GM19023 (cell line): ENCODE measurements around the gene UMOD.
"Not testable (repeated sequence)": the region's sequence is repeated elsewhere in the genome, so short reads cannot be mapped to it uniquely, and the experiment has no call there.

Experiments used
- ATAC-seq: cut with Tn5 transposase; IDR thresholded peaks from one replicate; pipeline ENCODE4 v1.9.1; 2021; ENCODE audit warnings: mild to moderate bottlenecking, moderate library complexity; ENCODE audit not compliant: unreplicated experiment

Gene UMOD

DNA sequence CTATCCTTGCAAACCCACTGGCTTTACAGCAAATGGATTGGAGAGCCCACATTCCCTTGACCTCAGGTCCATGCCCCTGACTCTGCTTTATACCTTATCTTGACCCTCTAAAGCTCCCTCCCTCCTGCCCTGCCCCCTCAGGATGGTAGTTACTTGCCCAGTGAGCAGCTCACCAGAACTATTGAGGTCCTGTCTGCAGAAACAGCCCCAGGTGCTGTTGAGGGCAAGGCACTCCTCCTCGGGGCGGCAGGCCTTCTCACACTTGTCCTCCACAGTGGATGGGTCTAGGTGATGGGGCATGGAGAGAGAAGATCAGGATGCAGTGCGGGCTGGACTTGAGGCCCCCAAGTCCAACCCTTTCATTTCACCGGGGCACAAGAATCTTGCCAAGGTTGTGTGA, 29.8 kb downstream of the UMOD start:
- ATAC-seq: no peak

DNA sequence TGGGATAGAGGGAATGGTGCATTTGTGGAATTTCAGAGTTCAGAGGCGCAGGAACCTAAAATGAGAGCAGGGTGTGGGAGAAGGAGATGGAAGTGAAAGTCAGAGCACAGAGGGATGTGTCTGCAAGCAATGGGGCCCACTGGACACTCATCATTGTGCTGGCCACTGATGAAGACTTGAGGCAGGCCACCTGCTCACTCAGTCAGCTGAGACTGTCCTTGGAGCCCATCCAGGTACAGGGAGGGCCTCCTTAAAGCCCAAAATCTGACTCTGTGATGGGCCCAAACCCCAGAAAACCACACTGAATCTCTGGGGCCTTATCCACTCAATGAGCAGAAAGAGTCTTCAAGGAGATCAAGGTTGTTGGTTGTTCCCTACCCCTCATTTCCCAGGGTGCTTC, 30.8 kb downstream of the UMOD start:
- ATAC-seq: no peak

DNA sequence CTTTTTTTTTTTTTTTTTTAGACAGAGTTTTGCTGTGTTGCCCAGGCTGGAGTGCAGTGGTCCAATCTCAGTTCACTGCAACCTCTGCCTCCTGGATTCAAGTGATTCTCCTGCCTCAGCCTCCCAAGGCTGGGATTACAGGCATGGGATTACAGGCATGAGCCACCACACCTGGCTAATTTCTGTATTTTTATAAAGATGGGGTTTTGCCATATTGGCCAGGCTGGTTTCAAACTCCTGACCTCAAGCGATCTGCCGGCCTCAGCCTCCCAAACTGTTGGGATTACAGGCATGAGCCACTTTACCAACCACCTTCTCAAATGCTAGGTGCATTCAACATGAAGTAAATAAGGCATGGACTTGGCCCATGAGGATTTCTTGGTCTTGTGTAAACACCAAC, 31.5 kb downstream of the UMOD start:
- not testable (repeated sequence) for ATAC-seq

DNA sequence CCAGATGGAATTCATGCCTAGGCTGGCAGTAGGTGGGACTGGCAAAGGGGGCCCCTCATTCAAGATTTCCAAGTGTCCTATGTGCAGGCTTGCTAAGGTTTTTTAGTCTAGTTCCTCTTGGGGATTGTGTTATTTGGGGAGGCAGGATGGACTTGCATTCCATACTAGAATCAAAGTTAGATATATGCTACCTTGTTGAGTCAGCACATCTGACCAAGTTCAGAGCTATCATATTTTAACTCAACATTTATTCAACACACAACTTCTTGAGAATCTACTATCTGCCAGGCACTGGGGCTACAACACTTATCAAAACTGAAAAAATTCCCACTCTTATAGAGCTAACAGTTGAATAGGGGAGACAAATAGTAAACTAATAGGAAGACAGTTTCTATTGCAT, 31.9 kb downstream of the UMOD start:
- no peak for ATAC-seq

DNA sequence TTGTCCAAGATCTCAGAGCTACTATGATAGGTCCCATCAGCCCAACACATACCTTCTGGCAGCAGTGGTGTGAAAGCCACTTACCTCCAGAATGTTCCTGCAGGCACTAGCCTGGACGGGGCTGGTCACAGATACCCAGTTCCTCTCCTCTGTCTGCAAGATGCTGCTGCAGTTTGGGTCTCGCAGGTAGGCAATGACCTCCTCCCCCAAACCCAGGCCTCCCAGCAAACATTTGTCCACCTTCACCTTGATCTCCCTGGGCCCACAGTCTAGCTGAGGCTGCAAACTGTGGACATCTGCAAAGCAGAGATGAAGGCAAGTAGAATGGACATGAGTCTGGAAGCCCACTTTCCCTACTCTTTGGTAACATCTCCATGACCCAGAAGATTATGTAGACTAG, 32.3 kb downstream of the UMOD start:
- no peak for ATAC-seq

DNA sequence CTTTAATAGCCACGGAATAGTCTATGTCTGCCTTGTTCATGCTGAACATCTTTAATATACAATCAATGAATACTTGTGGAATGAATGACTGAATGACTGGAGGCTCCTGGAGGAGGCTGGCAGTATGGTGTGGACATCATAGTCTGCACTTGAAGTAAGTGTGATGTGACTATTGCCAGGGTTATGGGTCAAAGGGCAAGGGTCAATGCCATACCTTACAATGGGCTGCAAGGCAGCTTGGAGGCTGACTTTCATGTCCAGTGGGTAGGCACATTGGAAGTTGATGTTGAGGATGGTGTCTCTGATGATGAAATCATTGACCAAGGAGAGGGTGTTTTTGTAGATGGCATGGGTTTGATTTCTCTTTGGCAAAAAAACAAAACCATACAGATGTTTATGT, 33.1 kb downstream of the UMOD start:
- no peak for ATAC-seq

DNA sequence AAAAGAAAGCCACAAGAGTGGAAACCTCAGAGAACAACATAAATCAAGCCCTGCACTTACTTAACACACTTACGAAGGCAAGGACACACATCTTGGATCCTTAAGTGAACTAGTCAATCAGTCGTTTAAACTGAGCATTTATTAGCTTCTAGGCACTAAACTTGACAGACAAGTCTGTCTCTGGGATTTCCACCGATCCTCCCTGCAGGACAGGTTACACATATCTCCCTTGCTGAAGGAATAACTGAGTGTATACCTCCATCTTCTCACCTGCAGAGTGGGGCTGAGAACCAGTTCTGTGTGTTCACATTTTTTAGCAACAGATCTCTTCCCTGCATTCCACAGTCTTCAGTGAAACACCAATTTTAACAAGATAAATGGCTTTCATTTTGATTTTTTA, 34.1 kb downstream of the UMOD start:
- ATAC-seq: no peak

DNA sequence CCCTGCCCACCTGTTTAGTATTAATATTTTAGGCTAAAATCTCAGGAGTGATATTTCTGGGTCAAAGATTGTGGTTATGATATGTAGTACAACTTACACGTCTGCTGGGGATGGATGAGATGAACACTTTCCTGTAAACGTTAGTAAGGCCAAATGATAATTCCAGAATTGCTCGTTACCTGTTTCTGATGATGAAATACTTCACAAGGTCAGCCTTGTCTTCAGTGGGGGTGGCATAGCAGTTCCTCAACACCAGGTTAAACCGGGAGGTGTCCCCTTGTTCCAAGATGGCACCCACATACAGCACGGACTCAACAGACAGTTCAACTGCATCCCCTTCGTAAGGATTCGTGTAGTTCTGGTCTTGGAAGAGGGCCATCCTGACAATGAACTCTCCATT, 34.5 kb downstream of the UMOD start:
- ATAC-seq: no peak

DNA sequence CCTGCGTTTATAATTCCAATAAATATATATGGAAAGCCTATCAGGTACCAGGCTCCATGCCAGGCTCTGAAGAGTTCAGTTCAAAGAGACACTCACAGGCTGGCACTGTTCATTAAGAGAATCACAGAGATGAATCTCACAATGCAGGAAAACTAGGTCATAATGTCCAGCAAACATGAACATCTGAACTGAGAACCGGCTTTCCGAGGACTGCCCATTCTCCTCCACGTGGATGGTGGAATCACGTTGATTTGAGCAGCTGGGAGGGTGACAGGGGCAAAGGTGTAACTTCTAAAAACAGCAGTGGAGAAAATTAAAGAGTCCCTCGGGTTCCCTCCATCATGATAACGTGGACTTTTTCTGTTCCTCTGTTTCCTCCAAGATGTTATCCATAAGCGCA, 35.4 kb downstream of the UMOD start:
- ATAC-seq: no peak

DNA sequence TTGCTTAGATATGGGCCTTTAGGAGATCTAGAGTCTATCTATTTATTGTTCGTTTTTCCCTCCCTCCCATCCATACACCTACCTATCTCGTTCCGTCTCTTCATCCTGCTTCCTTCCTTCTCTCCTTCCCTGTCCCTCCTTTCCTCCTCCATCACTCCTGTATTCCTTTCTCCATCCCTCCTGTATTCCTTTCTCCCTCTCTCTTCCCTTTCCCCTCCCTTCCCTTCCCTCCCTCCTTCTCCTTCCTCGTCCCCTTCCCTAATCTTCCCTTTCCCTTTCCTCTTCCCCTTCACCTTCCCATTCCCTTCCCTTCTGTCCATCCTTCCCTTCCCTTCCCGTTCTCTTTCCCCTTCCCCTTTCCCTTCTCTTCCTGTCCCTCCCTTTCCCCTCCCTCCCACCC, 35.8 kb downstream of the UMOD start:
- no peak for ATAC-seq

DNA sequence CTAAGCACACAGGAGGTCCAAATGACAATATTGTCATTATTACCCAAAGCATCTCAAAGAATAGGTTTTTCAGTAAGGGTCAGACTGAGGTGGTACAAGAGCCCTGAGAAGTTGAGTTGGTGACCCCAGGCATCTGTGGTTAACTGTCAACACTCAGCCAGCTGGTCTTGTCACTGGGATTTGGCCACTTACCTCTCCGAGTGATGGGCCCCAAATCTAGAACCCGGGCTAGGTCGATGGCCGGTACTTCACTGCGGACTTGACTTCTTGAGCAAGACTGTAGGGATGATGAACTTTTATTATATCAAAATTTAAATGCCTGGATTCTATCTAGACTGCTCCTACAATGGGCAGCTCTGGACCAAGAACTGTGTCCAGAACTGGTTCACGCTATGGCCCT, 36.8 kb downstream of the UMOD start:
- ATAC-seq: no peak

DNA sequence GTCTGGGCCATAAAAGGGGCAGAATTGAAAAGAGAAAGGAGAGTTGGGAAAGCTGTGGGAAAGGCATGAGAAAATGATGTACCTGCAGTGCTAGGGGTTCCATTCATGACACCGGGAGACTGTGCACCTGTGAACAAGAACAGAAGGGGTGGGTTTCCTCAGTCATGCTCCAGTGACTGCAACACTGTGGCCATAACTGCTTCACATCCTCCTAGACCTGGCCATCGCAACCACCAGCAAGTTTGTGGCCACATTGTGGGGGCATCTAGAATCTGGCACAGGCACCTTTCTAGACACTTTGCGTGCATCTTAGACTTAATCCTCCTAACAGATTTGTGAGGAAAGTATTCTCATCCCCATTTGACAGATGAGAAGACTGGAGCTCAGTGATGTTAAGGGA, 37.9 kb downstream of the UMOD start:
- no peak for ATAC-seq

DNA sequence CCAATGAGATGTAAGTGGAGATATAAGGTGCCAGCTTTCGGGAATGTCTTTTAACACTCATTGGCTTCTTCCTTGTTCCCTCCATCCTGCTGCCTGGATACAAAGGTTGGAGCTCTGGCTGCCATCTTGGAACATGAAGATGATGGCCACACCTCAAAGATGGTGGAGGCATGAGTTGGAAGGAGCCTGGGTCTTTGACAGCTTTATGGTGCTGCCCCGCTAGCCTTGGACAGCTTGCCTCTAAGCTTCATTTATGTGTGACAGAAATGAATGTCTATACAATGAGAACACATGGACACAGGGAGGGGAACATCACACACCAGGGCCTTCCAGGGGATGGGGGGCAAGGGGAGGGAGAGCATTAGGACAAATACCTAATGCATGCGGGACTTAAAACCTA, 38.8 kb downstream of the UMOD start:
- ATAC-seq: no peak

DNA sequence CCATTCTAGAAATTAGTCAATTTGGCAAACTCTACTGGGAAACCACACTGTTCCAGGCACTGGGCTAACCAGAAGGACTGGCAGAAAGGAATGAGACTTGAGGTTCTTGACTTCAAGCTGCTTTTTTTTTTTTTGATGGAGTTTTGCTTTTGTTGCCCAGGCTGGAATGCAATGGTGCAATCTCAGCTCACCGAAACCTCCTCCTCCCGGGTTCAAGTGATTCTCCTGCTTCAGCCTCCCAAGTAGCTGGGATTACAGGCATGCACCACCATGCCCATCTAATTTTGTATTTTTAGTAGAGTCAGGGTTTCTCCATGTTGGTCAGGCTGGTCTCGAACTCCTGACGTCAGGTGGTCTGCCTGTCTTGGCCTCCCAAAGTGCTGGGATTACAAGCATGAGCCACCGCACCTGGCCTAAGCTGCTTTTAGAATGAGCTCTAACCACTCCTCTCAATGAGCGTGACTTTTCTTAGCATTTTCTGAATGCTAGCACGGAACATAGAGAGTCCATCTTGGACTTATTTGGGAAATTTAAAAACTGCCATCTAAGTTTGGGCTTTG, 39.9 kb downstream of the UMOD start:
- ATAC-seq: not testable (repeated sequence)

DNA sequence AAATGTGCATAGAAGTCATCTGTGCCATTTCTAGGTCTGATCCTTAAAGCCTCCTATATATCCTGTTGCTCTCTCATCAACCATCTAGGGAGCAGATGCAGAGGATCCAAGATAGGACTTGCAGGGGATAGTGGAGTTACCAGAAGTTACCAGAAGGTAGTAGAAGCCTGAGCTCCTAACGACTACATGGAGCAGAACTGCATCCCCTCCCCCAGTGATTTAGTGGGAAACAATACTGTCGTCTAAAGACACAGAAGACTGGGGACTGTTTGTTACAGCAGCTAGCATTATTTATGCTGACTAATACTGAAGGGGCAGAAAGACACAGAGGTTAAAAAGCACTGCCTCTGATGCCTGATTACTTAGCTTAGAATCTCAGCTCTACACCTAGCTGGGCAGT, 41.0 kb downstream of the UMOD start:
- no peak for ATAC-seq

DNA sequence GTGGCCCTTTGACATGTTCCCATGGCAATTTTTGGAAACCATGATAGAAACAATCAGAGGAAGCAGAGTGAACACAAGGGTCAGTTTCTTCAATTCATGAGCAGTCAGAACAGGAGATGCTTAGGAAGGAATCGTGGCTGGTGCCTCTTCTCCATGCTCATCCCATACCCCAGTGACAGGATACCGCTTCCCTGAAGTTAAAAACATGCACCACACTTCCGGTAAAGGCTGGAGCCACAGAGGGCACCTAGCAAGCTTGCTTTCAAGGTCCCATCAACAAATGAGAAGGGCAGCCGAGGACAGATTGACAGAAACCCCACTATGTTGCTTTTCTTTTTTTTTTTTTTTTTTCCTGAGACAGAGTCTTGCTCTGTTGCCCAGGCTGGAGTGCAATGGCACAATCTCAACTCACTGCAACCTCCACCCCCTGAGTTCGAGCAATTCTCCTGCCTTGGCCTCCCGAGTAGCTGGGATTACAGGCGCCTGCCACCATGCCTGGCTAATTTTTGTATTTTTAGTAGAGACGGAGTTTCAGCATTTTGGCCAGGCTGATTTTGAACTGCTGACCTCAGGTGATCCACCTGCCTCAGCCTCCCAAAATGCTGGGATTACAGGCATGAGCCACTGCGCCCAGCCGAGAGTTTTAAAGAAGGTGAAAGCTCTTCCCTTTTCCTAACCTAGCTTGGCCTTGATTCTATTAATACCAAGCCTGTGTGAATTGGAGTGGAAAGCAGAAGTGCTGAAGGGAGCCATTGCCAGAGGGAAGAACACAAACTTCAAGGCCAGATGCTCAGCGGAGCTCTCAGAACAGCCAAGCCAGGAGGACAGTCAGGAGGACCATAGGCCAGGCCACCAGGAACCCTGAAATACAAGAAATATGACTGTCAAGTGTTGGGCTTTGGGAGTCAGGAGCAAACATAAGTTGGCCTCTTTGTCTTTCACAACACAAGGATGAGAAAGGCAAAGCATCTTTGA, 41.8 kb downstream of the UMOD start:
- ATAC-seq: no peak

DNA sequence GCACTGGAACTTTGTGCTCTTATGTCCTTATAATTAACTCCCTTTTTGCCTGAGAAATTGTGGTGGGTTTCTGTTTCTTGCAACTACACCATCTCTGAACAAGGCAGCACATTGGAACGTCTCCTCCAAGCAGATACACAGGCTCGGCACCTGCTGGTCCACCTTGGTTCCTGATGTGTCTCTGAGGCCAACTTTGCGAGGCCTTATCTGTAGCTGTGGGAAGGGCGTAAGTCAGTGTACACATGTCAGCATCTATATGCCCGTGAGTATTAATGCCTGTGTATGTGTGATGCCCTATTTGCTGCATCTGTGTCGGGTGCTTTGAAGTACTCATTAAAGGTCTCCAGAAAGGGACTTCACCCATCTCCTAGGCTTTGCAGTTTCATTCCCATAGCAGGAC, 42.7 kb downstream of the UMOD start:
- no peak for ATAC-seq

DNA sequence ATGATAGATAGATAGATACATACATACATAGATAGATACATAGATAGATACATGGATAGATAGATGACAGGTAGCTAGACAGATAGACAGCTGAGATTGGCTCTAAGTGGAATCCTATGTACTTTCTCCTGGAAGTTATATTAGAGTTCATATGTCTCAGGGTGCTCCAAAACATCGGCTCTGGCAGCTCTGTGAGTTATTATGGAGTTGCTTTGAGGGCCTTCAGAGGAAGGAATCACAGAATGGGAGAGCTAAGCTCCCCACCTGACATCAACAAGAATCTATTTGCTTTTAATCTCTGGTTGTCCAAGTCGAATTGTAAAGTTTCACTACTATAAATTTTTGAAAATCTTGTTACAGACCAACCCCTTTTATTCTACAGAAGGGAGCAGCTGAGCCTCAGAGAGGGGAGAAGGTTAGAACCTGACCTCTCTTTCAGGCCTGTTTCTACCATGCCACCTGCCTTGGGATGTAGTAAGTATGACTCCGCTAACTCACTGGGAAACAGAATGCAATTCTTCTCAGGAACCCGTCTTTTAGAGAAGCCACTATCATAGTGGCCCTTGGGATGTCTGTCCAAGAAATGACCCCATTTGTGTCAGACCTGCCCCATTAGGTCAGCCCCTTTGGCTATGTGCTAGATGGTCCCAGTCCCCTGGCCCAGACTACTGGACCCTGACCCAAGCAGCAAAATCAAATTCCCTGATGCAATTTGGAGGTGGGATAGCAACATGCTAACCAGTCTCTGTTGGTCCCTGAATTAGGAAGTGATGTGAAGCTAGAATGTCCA, 43.5 kb downstream of the UMOD start:
- no peak for ATAC-seq

DNA sequence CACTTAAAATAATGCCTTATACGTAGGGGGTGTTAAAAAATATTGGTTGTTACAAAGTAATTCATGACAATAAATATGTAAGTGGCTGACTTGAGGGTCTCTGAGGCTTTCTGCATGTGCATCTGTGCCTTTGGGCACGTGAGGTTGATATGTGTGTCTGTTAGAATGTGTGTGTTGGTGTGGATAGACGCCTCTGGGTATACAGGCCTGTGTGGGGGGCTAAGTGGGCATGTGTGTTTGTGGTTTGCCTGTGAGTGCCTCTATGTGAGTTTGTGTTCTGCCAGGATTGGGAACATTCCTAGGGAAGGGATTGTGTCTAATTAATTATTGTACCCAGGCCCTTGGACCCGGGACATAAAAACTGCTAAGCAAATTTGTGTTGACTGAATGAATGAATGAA, 44.2 kb downstream of the UMOD start:
- no peak for ATAC-seq

DNA sequence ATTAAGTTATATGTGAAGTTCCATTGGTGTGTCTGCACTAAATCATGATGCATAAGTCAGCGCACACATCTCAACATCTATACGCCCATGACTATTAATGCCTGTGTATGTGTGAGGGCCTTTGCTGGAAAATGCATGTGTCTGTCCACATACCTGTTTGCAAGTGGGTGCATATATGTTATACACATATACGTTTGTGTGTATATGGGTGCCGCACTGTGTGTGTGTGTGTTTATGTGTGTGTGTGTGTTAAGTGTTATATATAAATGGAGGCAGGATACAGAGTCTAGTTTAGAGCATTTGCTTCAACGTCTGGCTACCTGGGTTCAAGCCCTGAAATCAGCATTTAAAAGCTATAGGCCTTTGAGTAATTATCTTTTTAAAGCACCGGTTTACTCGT, 44.7 kb downstream of the UMOD start:
- ATAC-seq: no peak

DNA sequence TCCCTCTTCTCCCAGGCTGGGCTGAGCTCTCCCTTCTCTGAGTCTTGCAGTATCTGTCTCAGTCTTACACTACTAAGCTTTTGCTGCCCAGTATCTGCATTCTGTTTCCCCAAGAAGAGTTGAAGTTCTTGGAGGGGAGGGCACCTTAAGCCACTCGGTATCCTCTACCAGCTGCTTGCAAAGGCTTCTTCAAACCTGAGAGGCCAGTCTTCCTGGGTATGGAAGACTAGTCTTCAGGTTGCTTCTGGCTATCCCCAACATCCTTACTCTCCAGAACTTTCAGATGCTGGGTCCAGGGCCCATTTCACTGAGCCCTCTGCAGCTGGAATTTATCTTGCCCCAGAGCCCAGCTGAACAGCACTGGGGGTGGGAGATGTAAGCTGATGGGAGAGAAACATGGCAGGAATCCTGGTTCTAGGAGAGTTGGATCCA, 45.3 kb downstream of the UMOD start:
- ATAC-seq: no peak

DNA sequence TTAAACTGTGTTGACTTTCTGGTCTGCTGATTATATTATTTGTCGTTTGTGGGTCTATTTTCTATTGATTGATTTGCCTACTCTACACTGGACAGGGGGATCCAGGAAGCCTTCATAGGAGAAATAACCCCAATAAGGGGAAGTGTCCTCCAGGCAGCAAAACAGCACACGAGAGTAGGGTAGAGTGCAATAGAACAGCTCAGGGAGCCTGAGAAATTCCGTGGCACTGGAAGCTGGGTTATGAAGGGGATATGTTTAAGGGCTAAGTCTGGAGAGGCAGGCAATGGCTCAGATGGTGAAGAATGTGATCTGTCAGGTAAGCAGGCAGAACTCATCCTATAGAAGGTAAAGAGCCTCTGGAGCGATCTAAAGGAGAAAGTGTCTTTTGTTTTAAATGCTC, 46.1 kb downstream of the UMOD start:
- ATAC-seq: no peak
